ENCODE results near the gene DZIP1L.
A peak's percentile ranks its signal among the peaks of the same experiment; 100 is the strongest.

The DZIP1L gene

DNA sequence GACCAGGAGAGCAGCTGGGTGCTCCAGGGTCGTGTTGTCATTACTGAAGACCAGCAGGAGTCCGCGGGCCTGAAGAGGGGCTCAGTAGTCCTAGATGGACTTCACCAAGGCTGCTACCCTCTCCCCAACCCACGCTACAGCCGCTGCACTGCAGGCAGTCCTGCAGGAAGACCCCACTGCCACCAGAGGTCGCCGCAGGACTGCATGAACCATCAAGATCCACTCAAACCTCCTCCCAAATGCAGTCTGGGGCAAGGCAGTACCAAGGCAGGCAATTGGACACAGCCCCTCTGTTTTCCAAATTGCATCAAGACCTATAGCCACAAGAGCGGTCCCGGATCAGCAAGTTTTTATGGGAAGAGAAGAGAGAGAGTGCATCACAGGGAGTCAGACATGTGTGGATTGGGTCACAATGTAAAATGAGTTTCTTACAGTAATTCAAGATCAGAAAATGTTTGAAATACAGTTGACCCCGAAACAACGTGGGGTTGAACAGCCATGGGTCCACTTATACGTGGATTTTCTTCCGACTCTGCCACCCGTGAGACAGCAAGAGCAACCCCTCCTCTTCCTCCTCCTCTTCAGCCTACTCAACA is 46.7 kb downstream of the DZIP1L start:
- peak in 51 of 56 donors; percentile 7 to 82 (median 48) for DNase-seq

DNA sequence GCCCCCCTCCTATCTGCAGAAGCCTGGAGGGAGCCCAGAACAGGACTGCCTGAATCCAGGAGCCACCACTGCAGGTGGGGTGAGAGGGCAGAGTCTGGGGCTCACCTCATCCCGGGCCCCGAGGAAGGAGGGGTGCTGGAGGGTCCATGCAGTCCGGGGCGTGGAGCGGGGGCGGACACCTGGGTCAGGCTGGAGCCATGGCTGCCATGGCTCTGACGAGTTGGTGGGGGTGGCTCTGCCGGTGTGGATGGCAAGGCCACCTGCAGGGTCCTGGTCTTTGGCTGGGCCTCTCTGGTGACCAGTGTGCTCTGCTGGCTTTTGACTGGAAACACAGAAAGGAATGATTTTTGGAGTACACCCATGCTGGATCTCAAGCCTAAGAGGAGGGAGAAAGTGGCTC is 47.4 kb downstream of the DZIP1L start:
- no peak for DNase-seq

GRCh38 chr3:138066972-138067371 is 48.4 kb downstream of the DZIP1L start:
- no peak for DNase-seq

DNA sequence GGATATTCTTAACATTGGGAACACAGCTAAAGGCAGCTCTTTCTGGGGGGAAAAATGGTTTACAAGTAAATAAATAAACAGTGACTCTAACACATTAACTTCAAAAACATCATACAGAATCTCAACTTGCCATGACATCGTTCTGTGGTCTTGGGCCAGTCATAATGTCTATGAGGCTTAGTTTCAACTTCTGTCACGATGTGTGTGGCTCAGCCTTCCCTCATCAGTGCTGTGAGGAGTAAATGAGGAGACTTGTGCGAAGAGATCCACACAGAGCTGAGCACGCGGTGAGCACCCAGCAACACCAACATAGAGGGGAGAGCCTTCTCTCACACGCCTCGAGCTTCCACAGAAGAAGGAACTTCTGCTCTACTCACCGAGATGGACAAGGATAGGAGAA is 49.0 kb downstream of the DZIP1L start:
- no peak for DNase-seq

DNA sequence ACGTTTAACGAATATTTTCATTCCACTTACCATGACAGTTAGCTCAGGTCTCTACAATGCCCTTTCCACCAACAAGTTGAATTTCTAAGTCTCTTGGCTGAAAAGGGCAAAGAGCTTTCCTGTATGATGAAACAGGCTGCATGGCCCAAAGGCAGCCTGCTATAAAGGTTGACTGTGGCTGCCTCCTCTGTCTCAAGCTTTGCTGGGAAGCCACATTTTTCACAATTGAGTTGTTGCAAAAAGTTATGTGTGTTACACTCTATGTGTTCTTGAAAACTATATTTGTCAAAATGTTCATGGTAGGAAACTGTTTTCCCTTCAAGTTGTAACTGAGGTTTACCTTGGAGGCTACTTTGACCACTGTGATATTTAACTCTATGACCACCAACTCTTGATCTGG is 49.5 kb downstream of the DZIP1L start:
- no peak for DNase-seq

DNA sequence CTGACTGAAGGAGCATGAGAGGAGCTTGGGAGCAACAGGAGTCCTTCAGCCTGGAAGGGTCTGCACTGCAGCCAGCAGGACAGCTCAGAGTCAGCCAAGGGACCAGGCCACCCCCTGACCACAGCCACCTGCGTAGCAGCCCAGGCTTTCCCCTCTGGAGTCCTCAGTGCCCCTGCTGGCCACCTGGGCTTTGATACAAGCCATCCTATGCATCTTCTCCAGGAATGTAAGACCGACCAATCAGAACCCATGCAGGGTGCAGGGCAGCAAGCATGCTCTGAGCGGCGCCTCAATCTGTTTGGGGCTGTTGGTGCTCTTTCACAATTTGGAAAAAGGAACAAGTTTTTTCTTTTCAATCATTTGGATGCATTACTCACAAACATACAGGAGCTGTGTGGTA is 52.0 kb downstream of the DZIP1L start:
- DNase-seq: no peak

GRCh38 chr3:138062626-138063025 is 52.8 kb downstream of the DZIP1L start:
- no peak for DNase-seq

- DNase-seq: no peak
Observed at GRCh38 chr3:138062037-138062436, 53.4 kb downstream of the DZIP1L start.

GRCh38 chr3:138060792-138061191 is 54.6 kb downstream of the DZIP1L start:
- DNase-seq: no peak

- no peak for DNase-seq
Observed at GRCh38 chr3:138059261-138059660, 56.1 kb downstream of the DZIP1L start.

DNA sequence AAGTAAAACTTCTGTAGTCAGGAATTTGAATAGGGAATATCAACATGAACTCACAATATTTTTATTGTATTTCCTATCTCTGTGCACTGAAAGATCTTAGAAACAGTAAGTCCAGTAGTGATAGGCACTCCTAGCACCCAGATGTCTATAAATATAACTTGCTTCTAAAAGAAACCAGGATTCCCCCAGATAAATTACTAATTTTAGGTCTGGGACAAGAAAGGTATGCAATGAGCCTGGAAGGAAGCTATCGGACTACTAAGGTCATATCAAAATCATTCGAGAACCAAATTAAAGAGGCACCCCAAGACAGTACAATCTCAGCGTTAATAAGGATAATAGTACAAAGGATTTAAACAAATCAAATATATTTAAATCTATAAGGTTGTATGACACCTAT is 58.0 kb downstream of the DZIP1L start:
- DNase-seq: no peak

DNA sequence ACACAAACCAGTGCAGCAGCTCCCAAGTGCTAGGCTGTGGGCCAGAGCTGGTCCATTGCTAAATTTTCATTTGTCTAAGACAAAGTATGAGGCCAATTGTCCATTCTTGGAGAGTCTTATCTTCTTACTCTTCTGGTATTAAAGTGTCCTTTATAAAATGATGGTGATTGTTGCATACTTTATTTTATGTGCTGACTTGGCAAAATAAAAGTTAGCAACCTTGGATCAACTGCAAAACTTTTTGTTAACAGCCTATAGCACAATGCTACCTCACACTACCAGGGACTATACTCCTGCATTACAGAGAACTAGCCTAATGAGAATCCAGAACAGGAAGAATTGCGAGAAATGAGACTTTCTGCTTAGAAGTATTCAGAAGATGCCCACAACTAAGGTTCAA is 61.4 kb downstream of the DZIP1L start:
- no peak for DNase-seq

GRCh38 chr3:138051947-138052802 is 63.2 kb downstream of the DZIP1L start:
- peak in 4 of 56 donors; percentile 1 to 21 (median 10) for DNase-seq

GRCh38 chr3:138049157-138049919 is 66.1 kb downstream of the DZIP1L start:
- no peak for DNase-seq

GRCh38 chr3:138047596-138048158 is 67.7 kb downstream of the DZIP1L start:
- DNase-seq: no peak

DNA sequence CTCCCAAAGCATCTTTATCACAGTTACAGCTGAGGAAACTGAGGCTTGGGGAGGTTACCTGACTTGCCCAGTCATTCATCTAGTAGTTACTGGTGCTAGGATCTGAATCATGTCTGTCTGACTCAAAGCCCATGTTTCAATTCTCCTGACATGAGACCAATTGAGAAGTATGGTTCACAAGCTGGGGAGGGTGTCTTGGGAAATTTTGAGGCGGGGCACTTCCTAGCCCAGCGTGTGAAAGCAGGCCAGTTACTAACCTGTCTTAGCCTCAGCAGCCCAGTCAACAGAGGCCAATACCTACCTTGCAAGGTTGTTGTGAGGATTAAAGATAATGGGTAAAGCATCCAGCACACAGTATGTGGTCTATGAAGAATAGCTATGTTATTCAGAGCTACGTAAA is 68.5 kb downstream of the DZIP1L start:
- DNase-seq: no peak

DNA sequence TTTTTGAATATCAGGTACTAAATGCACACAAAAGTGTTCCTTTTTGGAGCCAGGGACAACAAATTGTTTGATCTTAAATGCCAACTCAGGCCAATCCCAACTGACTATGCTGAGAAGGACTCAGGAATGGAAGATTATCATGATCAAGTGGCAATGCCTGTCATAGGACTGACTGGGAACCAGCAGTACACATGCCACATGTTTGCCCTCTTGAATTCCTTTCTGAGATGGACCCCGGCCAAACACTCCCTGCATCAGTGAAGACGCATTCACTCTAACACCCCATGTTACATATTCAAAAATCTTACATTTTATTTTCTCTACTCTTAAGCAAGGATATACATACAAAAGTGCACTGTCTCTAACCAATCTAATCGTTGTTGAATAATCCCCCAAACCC is 69.3 kb downstream of the DZIP1L start:
- no peak for DNase-seq

GRCh38 chr3:138043266-138044029 is 72.0 kb downstream of the DZIP1L start:
- no peak for DNase-seq

DNA sequence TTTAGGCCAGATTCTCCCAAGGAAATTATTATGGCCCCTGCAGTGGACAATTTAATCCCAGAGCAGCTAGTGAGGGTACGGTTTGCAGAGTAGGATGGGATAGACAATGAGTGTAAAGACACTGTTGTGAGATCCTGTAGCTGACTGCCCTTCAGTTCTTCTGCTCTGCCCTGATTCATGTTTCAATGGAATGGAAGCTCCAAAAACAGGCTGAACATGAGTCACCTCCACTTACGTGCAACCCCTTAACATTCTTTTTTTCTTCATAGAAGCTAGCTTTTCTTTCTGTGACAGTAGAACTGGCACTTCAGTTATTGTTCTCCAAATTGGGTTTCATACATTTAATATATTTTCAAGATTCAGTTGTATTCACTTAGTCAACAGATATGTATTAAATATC is 73.4 kb downstream of the DZIP1L start:
- no peak for DNase-seq

DNA sequence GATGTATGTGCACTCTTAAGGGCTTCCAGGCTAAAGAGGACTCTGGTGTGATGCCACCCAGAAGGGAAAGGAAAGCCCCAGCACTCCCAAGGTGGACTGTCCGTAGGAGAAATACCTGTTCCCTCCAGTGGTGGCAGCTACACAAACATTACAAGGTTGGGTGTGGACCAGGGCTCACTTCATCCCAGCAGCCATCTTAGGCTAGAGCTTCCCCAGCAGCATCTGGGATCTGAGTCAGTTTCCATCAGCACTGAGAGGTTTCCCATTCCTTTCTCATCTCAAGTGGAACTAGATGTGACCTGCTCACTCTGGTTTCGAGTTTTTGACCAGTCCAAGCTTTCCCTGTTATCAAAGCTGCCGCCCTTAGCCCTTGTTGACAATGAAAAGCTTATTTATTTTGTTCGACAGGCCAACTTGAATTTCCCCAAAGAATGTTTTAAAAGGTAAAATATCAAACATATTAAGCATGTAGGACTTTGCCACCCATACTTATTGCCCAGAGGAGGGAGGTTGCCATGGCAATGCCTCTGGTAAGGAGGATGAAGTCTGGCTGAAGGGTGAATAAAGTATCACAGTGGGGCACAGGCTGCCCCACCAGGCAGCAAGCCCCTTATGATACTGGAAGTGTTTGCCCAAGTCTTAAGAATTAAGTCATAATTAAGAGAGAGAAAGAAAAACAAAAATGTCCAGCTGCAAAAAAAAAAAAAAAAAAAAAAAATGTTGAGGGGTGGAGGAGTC is 76.5 kb downstream of the DZIP1L start:
- no peak for DNase-seq
